Smooth muscle cell (in vitro differentiated cells): ENCODE measurements around the gene CACNA1B. TPM values are rescaled to one million over a fixed set of nuclear protein-coding genes. Genes with fewer than 3 reads are reported as not detected.

Experiments
- DNase-seq: peaks from one replicate; lab custom pipeline; 2025; ENCODE audit not compliant: unreplicated experiment; lab: John Stamatoyannopoulos, UW
- H2AFZ ChIP-seq: fragments of 200-600 bp; sonication (generic); 2 replicates; pipeline ENCODE4 v1.6.0; 2016; ENCODE audit warnings: antibody characterized with exemption, low read depth, mild to moderate bottlenecking
- H3F3A ChIP-seq: fragments of 200-600 bp; sonication (generic); 2 replicates; pipeline ENCODE4 v1.6.0; 2017; ENCODE audit warnings: antibody characterized with exemption, low read depth
- H3K27ac ChIP-seq: fragments of 200-600 bp; sonication (generic); 2 replicates; pipeline ENCODE4 v1.5.1; 2016; ENCODE audit warnings: low read depth, mild to moderate bottlenecking
- H3K27me3 ChIP-seq: fragments of 200-600 bp; sonication (generic); 2 replicates; pipeline ENCODE4 v1.6.1; 2016; ENCODE audit warnings: low read depth, mild to moderate bottlenecking
- H3K36me3 ChIP-seq: fragments of 200-600 bp; sonication (generic); 2 replicates; pipeline ENCODE4 v1.5.1; 2016; ENCODE audit warnings: low read depth
- H3K4me1 ChIP-seq: fragments of 200-600 bp; sonication (generic); 2 replicates; pipeline ENCODE4 v1.5.1; 2016; ENCODE audit warnings: low read depth
- H3K4me2 ChIP-seq: fragments of 200-600 bp; sonication (generic); 2 replicates; pipeline ENCODE4 v1.6.0; 2016; ENCODE audit warnings: mild to moderate bottlenecking
- H3K4me3 ChIP-seq: fragments of 200-600 bp; sonication (generic); 2 replicates; pipeline ENCODE4 v1.5.1; 2016; ENCODE audit warnings: mild to moderate bottlenecking
- H3K79me2 ChIP-seq: fragments of 200-600 bp; sonication (generic); 2 replicates; pipeline ENCODE4 v1.6.0; 2016; ENCODE audit warnings: low read depth, mild to moderate bottlenecking
- H3K9ac ChIP-seq: fragments of 200-600 bp; sonication (generic); 2 replicates; pipeline ENCODE4 v1.6.0; 2016; ENCODE audit warnings: low read depth
- H3K9me3 ChIP-seq: fragments of 200-600 bp; sonication (generic); replicated peaks from 2 replicates; pipeline ENCODE4 v1.5.1; 2016; ENCODE audit warnings: low read depth
- H4K20me1 ChIP-seq: fragments of 200-600 bp; sonication (generic); 2 replicates; pipeline ENCODE4 v1.6.0; 2016; ENCODE audit warnings: low read depth
- CTCF ChIP-seq: fragments of 200-600 bp; sonication (generic); IDR thresholded peaks from 2 replicates; pipeline ENCODE4 v1.5.1; 2017; ENCODE audit warnings: borderline replicate concordance, mild to moderate bottlenecking, antibody characterized with exemption; ENCODE audit not compliant: insufficient read depth, poor library complexity, severe bottlenecking
- WGBS: methylation state at CpG from one replicate; pipeline ENCODE4 v1.1.7; 2016; ENCODE audit warnings: low lambda C conversion rate; 5-methylcytosine and 5-hydroxymethylcytosine counted together
- polyA plus RNA-seq: library from polyadenylated mRNA; unstranded; fragments of >200 nt; fragmentation: Nextera tagmentation; extraction: Ambion mirVana; gene quantifications from 2 replicates; pipeline ENCODE4 v1.2.1, GENCODE V29; 2016
- total RNA-seq: library from RNA; depleted of rRNA; stranded (reverse); fragments of >200 nt; gene quantifications from 2 replicates; pipeline ENCODE4 v1.2.3, GENCODE V29; 2014

The CACNA1B gene
- total and polyA plus RNA-seq, 2 experiments from 2014 or later, result 0.09 to 0.23 TPM

- Histone ChIP-seq H3K4me2 (no peak overlapping the region), H3K9me3 (no peaks in the 10 kb centered on the region), H3K9ac (no peak overlapping the region), H3K27me3 (no peaks in the 10 kb centered on the region), H3K4me1 (no peaks in the 10 kb centered on the region), H3K4me3 (no peak overlapping the region), H3K79me2 (no peaks in the 10 kb centered on the region), H2AFZ (no peak overlapping the region), H3F3A (no peaks in the 10 kb centered on the region), H3K27ac (no peak overlapping the region), H4K20me1 (no peaks in the 10 kb centered on the region), H3K36me3 (no peaks in the 10 kb centered on the region)
- WGBS, result 89% methylated on average over 7 of the region's 7 CpGs
- DNase-seq, result no peak
- no peak for TF ChIP-seq CTCF
Observed at GRCh38 chr9:138115506-138115905, 237.9 kb downstream of the CACNA1B start.

- no peaks in the 10 kb centered on the region for H3K27me3 ChIP-seq
- no peak overlapping the region for H3K9ac ChIP-seq
- no peaks in the 10 kb centered on the region for H4K20me1 ChIP-seq
- no peaks in the 10 kb centered on the region for H3K9me3 ChIP-seq
- no peak overlapping the region for H3K4me2 ChIP-seq
- H3K4me1 ChIP-seq, result no peaks in the 10 kb centered on the region
- no peak for TF ChIP-seq CTCF
- H3K4me3 ChIP-seq, result no peak overlapping the region
- DNase-seq, result no peak
- no peaks in the 10 kb centered on the region for H3K36me3 ChIP-seq
- H3K79me2 ChIP-seq, result no peaks in the 10 kb centered on the region
- H2AFZ ChIP-seq, result no peak overlapping the region
- 91% methylated on average over 6 of the region's 6 CpGs for WGBS
- no peaks in the 10 kb centered on the region for H3F3A ChIP-seq
- H3K27ac ChIP-seq, result no peak overlapping the region
Observed at GRCh38 chr9:138116521-138116920, 238.9 kb downstream of the CACNA1B start.

GRCh38 chr9:138117101-138117750 lies 239.6 kb downstream of the CACNA1B start:
- H3K79me2 ChIP-seq, result no peaks in the 10 kb centered on the region
- H3K4me1 ChIP-seq, result no peaks in the 10 kb centered on the region
- no peaks in the 10 kb centered on the region for H3K36me3 ChIP-seq
- H3F3A ChIP-seq, result no peaks in the 10 kb centered on the region
- H3K27ac ChIP-seq, result no peak overlapping the region
- no peaks in the 10 kb centered on the region for H4K20me1 ChIP-seq
- no peaks in the 10 kb centered on the region for H3K9me3 ChIP-seq
- DNase-seq, result no peak
- no peak overlapping the region for H3K4me3 ChIP-seq
- no peaks in the 10 kb centered on the region for H3K27me3 ChIP-seq
- no peak overlapping the region for H3K4me2 ChIP-seq
- no peak overlapping the region for H2AFZ ChIP-seq
- TF ChIP-seq CTCF, result no peak
- no peak overlapping the region for H3K9ac ChIP-seq
- WGBS, result 82% methylated on average over 10 of the region's 14 CpGs

GRCh38 chr9:138117836-138118235 lies 240.3 kb downstream of the CACNA1B start:
- Histone ChIP-seq H3K79me2 (no peaks in the 10 kb centered on the region), H3K4me1 (no peaks in the 10 kb centered on the region), H3K27me3 (no peaks in the 10 kb centered on the region), H4K20me1 (no peaks in the 10 kb centered on the region), H3K9me3 (no peaks in the 10 kb centered on the region), H3F3A (no peaks in the 10 kb centered on the region), H3K4me2 (no peak overlapping the region), H3K36me3 (no peaks in the 10 kb centered on the region), H3K4me3 (no peak overlapping the region), H3K27ac (no peak overlapping the region), H3K9ac (no peak overlapping the region), H2AFZ (no peak overlapping the region)
- 83% methylated on average over 6 of the region's 6 CpGs for WGBS
- TF ChIP-seq CTCF, result no peak
- no peak for DNase-seq
